Lower leg skin (tissue), 4 donors: Measurements from ENCODE around the gene NPTN. TPM values are rescaled to one million over a fixed set of nuclear protein-coding genes. Genes with fewer than 3 reads are reported as not detected.
"Not testable (repeated sequence)": the region's sequence is repeated elsewhere in the genome, so short reads cannot be mapped to it uniquely, and the experiment has no call there.

Source experiments
- DNase-seq, 2 donors: peaks; one replicate each; pipeline ENCODE4 v3.0.0-alpha.2; 2019; ENCODE audit warnings: low spot score in 2 of 2
- H3K4me3 ChIP-seq: fragments of 200-600 bp; sonication (generic); 2 replicates; pipeline ENCODE4 v1.5.1; 2017; ENCODE audit warnings: mild to moderate bottlenecking, low read depth; ENCODE audit not compliant: poor library complexity, severe bottlenecking
- CTCF ChIP-seq, 3 donors: fragments of 450-650 bp; IDR thresholded peaks; one replicate each; pipeline ENCODE4 v1.5.1; 2016; ENCODE audit warnings: antibody characterized with exemption in 3 of 3, mild to moderate bottlenecking in 3 of 3, moderate library complexity in 2 of 3
- POLR2A ChIP-seq, 2 donors: fragments of 450-650 bp; IDR thresholded peaks; one replicate each; pipeline ENCODE4 v1.6.1; 2016 to 2017; ENCODE audit warnings: antibody characterized with exemption in 2 of 2, mild to moderate bottlenecking in 1 of 2, moderate library complexity in 1 of 2
- WGBS, 2 donors: methylation state at CpG; one replicate each; pipeline ENCODE4 v1.1.5; 2018; 5-methylcytosine and 5-hydroxymethylcytosine counted together
- intact Hi-C: fragments of 100-400 bp; cut with DNase I; formaldehyde crosslinking; loops from one replicate; pipeline ENCODE4 v1.15.0; 2023; ENCODE audit warnings: low total_unique reads
- total RNA-seq, 4 donors: library from RNA; depleted of rRNA; stranded (reverse); fragments of >200 nt; gene quantifications; one replicate each; pipeline ENCODE4 v1.1.0, GENCODE V29; 2016

Gene NPTN
- total RNA-seq, 4 donors from 2014 or later, result 124 to 181 (median 150) TPM

- TF ChIP-seq CTCF (IDR thresholded peaks at IDR 0.05) (no peak), POLR2A (IDR thresholded peaks at IDR 0.05) (no peak)
- no peak overlapping the region for H3K4me3 ChIP-seq
- no peak for DNase-seq
- 91 to 93% methylated on average over 6 of the region's 6 CpGs for WGBS, 2 donors
- intact Hi-C loops, result no loop called here
Measured at GRCh38 chr15:73582851-73583379, 50.3 kb downstream of the NPTN start.

- intact Hi-C loops, result no loop called here
- no peak for DNase-seq
- TF ChIP-seq POLR2A (IDR thresholded peaks at IDR 0.05), result no peak
- no peak for TF ChIP-seq CTCF (IDR thresholded peaks at IDR 0.05)
- H3K4me3 ChIP-seq, result no peak overlapping the region
- 56 to 75% methylated on average over 2 of the region's 2 CpGs for WGBS, 2 donors
Measured at GRCh38 chr15:73578026-73578425, 55.2 kb downstream of the NPTN start.

- DNase-seq, H3K4me3 ChIP-seq, intact Hi-C loops: not testable (repeated sequence)
Measured at GRCh38 chr15:73577593-73577992, 55.6 kb downstream of the NPTN start.

- TF ChIP-seq CTCF (IDR thresholded peaks at IDR 0.05) (no peak), POLR2A (IDR thresholded peaks at IDR 0.05) (no peak)
- 35 to 54% methylated on average over 3 of the region's 3 CpGs for WGBS, 2 donors
- peak in 1 of 2 donors; percentile 70 for DNase-seq
- no peak overlapping the region for H3K4me3 ChIP-seq
- intact Hi-C loops, result no loop called here
Measured at GRCh38 chr15:73575636-73576247, 57.4 kb downstream of the NPTN start.

GRCh38 chr15:73573572-73573971 is 59.6 kb downstream of the NPTN start:
- 30 to 56% methylated on average over 9 of the region's 9 CpGs for WGBS, 2 donors

GRCh38 chr15:73573037-73573436 is 60.2 kb downstream of the NPTN start:
- H3K4me3 ChIP-seq, result no peak overlapping the region
- intact Hi-C loops, result no loop called here
- no peak for TF ChIP-seq POLR2A (IDR thresholded peaks at IDR 0.05)
- TF ChIP-seq CTCF (IDR thresholded peaks at IDR 0.05), result no peak
- DNase-seq, result no peak
- WGBS, 2 donors, result 81 to 82% methylated on average over 1 of the region's 1 CpG

More at GRCh38 chr15:73573572-73573971, 59.6 kb downstream of the NPTN start:
- no peak for TF ChIP-seq CTCF (IDR thresholded peaks at IDR 0.05)
- TF ChIP-seq POLR2A (IDR thresholded peaks at IDR 0.05), result no peak
- DNase-seq, result peak in 1 of 2 donors; percentile 58
- intact Hi-C loops, result no loop called here
- no peak overlapping the region for H3K4me3 ChIP-seq
